NCI-H2196 treated with DMSO at 0.1 percent for 48 hours (cell line): Measurements from ENCODE around the gene HSD17B8.
"Not testable (repeated sequence)": the region's sequence is repeated elsewhere in the genome, so short reads cannot be mapped to it uniquely, and the experiment has no call there.

ENCODE experiments used
- DNase-seq: peaks from one replicate; lab custom pipeline; 2025; ENCODE audit not compliant: unreplicated experiment; lab: John Stamatoyannopoulos, UW

HSD17B8 gene

DNA sequence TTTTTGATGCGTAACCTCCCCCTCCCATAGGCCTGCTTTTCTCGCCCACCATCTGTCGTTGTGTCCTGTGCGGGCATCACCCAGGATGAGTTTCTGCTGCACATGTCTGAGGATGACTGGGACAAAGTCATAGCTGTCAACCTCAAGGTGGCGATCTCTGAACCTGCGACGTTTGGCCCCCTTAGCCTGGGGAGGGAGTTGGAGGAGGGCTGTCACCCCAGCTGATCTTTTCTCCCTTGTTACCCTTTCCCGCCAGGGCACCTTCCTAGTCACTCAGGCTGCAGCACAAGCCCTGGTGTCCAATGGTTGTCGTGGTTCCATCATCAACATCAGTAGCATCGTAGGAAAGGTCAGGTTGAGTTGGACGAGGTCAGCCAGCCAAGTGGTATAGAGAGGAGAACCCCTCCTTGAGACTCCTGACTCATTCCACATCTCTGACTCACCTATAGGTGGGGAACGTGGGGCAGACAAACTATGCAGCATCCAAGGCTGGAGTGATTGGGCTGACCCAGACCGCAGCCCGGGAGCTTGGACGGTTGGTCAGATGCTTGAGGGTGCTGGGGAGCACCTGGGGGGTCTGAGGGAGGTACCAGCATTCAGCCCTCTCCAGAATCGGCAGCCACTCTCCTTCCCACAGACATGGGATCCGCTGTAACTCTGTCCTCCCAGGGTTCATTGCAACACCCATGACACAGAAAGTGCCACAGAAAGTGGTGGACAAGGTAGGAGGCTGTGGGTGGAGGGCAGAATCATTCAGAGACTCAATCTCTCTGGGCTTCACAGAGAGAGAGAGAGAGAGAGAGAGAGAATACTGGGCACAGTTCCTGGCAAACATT lies 954 bp downstream of the HSD17B8 start:
- no peak for DNase-seq

DNA sequence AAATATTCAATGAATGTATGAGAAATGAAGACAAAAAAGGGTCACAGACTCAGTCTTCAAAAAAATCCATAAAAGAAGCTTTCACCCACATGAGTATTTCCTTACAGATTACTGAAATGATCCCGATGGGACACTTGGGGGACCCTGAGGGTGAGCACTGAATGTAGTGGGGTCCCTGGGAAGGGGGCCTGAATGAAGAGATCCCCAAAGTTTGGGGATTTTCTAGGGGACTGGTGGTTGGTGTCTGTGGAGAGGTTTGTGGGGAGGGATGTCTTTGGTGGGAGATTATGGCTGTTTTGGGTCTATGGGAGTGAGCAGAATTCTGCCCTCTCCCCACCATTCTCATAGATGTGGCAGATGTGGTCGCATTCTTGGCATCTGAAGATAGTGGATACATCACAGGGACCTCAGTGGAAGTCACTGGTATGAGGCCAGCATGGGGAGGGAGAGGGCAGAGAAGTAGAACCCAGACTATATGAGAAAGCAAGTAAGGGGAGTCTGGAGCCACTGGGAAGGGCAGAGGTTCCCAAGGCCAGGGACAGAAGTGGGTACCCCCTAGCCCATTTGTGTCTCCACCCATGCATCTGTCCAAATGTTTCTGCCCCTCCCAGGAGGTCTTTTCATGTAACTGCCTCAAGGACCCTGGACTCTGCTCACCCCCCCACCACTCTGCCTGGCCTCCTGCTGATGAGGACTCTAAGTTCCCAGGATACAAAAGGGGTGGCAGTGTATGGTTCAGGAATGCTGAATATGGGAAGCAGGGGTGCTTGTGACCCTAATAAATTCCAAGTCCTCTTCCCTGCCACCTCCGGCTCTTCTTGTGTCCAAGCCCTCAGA lies 1.8 kb downstream of the HSD17B8 start:
- no peak for DNase-seq

DNA sequence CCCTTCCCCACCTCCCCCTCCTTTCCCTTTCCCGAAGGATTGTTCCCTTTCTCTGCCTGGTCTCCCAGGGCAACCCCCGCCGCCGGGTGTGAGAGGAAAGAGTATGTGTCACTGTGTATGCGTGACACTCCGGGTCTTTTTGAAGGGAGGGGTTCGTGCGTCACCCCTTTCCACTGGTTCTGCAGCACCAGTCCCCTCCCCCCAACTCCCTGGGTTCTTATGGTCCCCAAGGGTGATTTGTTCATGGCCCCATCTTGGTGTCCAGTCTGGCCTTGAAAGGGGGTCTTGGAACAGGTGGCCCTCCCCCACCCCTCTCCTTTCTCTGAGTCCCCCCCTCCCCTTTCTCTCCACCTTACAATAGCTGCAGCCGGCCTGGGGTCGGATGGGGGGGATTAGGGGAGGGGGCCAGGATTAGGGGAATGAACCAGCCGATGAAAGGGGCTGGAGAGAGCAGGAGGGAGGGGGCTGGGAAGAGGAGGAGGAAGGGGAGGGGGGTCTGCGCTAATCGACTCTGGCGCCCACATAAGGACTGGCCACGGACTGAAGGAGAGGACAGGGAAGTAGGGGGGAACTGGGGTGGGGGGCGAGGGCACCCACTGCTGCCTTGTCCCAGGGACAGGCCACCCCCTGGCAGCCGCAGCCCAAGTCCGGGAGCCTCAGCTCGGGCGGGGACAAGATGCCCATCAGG lies 2.6 kb downstream of the HSD17B8 start:
- DNase-seq, result no peak

DNA sequence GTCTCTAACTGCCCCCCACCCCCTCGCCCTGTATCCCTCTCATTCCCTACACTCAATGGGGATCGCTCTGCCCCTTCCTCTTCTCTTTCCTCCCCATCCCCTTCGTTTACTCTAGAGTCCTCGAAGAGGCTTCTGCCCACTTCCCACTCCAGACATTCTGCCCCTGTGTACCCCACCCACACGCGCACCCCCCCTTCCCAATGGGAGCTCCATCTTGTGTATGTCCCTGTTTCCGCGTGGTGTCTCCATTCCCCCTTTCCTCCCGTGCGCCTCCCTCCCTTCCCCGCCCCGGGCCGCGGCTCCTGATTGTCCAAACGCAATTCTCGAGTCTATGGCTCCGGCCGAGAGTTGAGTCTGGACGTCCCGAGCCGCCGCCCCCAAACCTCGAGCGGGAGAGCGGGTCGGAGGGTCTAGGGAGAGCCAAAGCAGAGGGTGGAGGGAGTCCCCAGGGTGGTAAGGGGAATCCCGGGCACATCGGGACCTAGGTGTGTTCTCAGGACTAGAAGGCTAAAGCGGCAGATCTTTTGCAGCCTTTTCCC lies 3.2 kb downstream of the HSD17B8 start:
- no peak for DNase-seq

DNA sequence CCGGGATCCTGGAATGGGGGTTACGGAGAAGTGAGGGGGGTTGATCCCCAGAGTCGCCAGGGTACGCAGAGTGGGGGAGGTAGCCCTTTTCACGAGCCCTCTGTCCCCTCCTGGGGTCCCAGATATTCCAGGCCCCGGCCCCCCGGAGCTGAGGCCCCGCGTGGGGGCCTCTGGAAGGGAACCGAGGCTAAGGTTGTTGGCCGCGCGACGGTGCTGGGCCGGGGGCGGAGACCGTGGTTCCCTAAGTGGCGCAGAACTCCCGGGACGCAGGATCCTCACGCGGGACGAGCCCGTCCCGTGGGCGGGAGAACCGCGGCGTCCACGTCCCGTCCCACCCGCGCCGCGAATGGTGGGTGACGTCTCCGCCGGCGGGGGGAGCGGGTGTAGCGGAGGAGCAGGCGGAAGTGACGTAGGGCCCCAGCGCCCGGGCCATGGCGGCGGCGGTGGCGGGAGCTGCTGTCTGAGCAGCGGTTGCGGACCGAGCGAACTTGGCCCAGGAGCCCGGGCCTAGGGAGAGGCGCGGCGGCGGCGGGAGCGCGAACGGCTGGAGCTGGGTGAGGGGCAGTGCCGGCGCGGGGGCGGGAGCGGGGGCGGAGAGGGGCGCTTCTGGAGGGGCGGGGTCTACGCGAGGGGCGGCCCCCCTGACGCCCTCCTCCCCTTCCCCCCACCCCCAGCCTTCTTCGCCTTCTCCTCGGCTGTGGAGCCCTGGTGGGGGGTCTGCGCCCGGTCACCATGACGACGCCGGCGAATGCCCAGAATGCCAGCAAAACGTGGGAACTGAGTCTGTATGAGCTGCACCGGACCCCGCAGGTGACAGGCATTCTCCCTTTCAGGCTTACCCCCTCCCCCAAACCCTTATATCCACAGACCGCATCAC lies 3.9 kb downstream of the HSD17B8 start, which contains the start of gene RING1:
RING1 (plus strand) TSS at position 410 of the 877 bp plus-strand sequence; CDS start at position 733, 323 bp downstream.
- peak; percentile 75 for DNase-seq

DNA sequence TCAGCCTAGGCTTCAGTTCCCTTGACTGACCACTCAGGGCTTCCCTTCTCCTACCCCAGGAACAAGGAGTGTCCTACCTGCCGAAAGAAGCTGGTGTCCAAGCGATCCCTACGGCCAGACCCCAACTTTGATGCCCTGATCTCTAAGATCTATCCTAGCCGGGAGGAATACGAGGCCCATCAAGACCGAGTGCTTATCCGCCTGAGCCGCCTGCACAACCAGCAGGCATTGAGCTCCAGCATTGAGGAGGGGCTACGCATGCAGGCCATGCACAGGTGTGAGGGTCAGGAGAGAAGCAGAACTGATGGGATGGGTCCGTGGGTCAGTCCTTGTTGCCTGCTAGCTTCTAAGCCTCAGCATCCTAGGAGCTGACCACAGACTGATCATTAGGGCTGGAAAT lies 5.4 kb downstream of the HSD17B8 start:
- DNase-seq, result no peak

DNA sequence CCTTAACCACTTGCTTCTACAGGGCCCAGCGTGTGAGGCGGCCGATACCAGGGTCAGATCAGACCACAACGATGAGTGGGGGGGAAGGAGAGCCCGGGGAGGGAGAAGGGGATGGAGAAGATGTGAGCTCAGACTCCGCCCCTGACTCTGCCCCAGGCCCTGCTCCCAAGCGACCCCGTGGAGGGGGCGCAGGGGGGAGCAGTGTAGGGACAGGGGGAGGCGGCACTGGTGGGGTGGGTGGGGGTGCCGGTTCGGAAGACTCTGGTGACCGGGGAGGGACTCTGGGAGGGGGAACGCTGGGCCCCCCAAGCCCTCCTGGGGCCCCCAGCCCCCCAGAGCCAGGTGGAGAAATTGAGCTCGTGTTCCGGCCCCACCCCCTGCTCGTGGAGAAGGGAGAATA lies 6.7 kb downstream of the HSD17B8 start:
- no peak for DNase-seq

DNA sequence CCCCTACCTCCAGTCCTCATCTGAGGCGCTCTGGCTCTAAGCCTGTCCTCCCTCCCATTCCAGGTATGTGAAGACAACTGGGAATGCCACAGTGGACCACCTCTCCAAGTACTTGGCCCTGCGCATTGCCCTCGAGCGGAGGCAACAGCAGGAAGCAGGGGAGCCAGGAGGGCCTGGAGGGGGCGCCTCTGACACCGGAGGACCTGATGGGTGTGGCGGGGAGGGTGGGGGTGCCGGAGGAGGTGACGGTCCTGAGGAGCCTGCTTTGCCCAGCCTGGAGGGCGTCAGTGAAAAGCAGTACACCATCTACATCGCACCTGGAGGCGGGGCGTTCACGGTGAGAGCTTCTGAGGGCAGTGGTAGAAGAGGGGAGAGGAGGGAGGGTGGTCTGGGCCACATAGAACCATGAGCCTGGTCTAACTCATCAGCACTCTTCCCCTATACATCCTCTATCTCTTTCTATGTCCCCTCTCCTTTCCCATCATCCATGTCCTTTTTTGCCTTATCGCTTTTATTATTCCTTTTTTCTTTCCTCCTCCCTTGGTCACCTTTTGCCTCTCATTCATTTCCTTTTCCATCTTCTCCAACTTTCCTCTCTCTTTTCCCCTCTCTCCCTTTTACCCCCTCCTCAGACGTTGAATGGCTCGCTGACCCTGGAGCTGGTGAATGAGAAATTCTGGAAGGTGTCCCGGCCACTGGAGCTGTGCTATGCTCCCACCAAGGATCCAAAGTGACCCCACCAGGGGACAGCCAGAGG lies 7.4 kb downstream of the HSD17B8 start:
- no peak for DNase-seq

DNA sequence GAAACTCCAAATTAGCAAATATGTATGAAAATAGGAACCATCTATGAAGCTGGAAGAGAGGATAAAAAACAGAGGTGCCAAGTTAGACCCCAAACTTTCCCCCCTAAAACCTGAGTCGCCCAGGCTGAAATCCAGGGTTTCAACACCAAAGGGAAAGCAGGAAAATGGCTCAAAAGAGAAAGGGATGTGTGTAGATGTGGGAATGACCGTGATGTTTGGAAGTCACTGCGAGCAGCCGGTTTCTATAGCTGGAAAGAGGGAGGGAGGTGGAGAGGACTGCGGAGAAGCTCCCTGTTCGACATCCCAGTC lies 8.4 kb downstream of the HSD17B8 start:
- DNase-seq, result no peak

DNA sequence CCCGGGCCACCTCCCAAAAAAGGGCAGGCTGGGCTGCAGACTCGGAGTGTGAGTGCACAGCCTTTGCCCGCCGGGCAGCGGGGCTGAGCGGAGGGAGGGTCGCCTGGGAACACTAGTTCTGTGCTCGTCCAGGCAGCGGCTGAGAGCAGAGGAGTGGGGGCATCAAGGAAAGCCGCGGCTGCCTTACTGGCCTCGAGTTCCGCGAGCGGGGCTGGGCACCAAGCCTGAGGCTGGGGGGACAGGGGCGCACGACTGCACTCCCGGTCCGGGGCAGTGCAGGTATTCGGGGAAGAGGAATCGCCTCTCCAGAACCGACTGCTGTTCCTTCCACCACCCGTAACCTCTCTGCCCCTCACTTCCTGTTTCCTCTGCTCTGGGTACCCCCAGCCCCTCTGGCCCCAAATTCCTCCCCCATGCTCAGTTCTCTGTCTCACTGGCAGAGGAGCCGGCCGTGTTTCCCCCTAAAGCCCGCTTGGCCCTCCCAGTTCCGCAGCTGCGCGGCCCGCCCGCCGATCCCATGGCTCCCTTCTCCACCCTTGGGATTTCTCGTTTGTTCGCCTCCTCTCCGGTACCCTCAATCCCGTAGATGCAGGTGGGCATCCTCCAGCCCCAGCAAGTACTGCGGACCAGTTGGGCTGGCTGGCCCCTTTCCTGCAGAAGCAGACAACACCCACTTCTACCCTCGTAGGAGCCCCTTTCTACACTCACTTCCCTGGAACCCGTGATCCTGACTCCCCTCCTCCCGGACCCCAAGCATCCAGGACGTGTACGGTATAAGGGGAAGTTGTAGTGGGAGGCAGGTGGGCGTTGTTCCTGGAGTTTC lies 8.9 kb downstream of the HSD17B8 start:
- DNase-seq, result no peak

DNA sequence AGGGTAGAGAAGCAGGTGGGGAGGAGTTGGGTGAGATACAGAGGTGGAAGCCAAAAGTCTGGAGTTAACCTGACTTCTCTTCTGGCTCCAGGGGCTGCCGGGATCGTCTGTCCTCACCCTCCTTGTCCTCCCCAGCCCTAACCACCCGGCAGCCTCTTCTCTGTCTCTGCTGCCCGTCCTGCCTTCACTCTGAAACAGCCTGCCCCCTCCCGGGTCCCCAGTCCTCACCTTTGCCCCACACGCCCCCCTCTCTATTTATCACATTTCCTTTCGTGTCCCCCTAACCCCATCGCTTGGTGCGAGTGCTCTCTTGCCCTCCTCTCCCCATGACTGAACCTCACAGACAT lies 9.5 kb downstream of the HSD17B8 start:
- no peak for DNase-seq

DNA sequence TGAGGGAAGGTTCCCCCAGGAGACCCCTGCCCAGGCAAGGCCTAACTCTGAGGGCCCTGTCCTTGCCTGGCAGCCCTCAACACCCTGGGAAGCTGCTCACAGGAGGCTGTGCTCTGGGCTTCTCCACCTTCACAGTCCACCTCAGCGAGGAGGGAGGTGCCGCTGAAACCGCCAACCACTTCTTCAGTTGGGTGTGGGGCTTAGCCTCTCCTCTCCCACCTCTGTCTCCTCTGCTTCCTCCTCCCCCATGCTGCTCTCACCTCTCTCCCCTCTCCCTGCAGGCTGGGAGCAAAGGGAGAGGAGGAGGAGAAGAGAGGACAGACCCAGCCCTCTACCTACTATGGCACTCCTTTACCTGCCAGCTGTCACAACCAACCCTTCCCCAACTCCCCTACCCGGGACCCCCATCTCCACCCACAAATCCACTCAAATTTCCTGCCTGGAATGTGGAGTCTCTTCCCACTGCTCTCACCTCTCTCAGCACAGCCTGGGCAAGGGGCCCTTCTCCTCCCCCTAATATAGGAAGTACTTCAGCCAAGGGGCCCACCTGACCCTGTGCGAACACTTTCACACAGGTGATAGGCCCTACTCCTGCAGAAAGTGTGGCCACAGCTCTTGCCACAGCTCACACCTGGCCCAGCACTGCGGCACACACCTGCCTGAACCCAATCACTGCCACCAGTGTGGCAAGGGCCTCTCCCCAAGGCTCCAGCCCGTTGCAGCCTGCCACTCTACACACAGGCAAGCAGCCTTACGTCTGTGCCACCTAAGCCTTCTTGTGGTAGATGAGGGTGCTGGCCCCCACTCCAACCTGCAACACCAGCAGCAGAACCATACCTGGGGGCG lies 11.0 kb downstream of the HSD17B8 start:
- DNase-seq, result no peak

DNA sequence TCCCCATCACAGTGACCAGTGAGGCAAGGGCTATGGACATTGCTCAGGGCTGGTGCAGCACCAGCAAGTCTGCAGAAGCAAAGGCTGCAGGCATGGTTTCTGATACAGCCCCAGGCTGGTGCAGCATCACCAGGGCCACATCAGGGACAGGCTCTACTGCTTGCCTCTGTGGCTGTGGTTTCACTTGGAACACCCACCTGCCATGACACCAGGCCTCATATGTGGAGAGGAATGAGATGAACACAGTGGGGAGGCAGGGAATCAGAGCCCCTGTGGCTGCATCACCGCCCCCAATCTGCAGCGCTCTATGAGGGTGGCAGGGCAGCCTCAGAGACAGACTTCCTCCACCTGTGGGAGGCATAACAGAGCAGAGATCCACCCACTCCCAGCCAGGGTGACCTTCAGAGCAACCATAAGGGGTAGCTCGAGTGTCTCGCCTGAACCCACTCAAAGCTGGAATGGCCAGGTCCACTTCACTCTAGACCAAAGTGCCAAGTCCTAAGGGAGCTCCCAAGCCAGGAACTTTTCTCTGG lies 11.7 kb downstream of the HSD17B8 start:
- no peak for DNase-seq

DNA sequence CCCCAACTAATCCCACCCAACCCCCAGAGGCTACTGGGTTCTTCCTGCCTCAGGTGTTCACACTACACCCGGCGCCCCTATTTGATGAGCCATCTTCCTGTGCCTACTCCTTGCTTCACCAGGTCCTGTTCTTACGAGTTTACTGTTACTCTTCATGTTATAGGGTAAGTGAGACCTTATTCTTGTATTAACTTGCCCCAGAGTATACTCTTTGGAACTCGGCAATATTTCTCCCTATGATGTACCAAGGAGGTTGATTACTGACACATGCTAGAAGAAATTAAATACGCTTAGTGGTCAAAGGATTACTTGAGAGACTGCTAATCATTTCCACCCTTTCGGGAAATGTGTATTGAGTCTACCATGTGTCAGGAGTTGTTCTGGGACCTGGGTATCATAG lies 12.8 kb downstream of the HSD17B8 start:
- DNase-seq, result no peak

DNA sequence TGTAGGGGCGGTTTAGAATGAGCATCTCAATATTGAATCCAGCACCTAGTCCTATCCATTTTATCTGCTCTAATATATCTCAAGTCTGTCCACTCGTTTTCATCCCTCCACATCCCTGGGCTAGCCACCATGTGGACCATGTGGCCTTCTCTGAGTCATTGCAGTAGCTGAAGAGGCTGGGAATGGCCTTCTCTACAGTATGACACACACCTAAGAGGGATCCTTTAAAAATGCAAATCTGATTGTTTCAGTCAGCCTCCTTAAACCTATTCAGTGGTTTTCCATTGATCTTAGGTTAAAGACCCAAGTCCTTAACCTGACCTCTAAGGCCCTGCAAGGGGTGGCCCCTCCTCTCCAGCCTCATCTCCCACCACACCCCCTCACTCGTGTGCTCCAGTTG lies 13.2 kb downstream of the HSD17B8 start:
- no peak for DNase-seq

DNA sequence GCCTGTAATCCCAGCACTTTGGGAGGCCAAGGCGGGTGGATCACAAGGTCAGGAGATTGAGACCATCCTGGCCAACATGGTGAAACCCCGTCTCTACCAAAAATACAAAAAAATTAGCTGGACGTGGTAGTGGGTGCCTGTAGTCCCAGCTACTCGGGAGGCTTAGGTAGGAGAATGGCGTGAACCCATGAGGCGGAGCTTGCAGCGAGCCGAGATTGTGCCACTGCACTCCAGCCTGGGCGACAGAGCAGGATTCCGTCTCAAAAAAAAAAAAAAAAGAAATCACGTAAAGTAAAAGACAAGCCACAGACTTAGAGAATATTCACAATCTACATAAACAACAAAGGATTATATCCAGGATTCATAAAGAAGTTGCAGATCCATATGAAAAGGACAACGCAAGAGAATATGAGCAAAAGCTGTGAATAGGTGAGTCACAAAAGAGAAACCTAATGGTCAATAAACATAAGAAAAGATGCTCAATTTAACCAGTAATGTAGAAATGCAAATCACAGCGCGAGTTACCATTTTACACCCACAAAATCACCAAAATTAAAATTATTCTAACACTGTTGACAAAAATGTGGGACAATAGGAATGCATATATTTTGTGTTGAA lies 22.2 kb downstream of the HSD17B8 start:
- DNase-seq, result not testable (repeated sequence)

DNA sequence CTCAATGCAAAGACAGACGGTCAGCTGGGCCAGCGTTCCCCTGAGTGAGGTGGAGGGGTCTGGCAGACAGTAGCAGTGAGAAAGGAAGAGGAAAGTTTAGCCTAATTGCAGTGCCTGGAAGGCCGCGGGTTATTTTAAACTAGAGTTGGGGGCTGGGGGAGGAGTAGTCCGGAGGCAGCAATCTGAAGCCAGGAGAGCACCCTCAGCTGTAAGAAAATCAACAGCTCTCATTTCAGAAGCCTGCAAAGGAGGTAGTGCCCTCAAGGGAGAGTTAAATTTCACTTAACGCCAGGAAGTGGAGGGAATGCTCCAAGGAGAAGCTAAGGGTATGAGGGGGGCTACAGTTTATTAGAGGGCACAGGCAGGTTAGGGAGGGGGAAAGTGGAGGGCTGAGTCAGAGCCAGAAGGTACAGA lies 30.8 kb downstream of the HSD17B8 start:
- DNase-seq, result no peak
